Spleen (tissue), 7 donors: ENCODE data around the gene CISTR.

ENCODE experiments used
- CTCF ChIP-seq, 11 experiments: fragments of 200-600 bp in 7 of 11; fragments of 450-650 bp in 4 of 11; sonication (generic) in 4 of 11; IDR thresholded peaks in 8 of 11; conservative IDR thresholded peaks in 3 of 11; 1 replicate in 7 of 11; 2 replicates in 4 of 11; pipeline versions ENCODE4 v1.4.0 to v1.8.0; 2016 to 2021; ENCODE audit warnings: antibody characterized with exemption in 11 of 11, inconsistent platforms in 4 of 11, mild to moderate bottlenecking in 1 of 11
- POLR2A ChIP-seq, 3 donors: fragments of 450-650 bp; IDR thresholded peaks; one replicate each; pipeline ENCODE4 v1.5.1; 2017; ENCODE audit warnings: antibody characterized with exemption in 3 of 3, mild to moderate bottlenecking in 1 of 3
- POLR2AphosphoS5 ChIP-seq, 3 donors: sonication (generic); formaldehyde crosslinking; IDR thresholded peaks; one replicate each; pipeline ENCODE4 v1.5.1; 2017; ENCODE audit warnings: antibody characterized with exemption in 3 of 3
- donor health status: DM: no; HTN: no; CAD: no; lungs with moderate emphysema.
- donor health status: DM: no; HTN: no; CAD: no.
- donor health status: DM: no; HTN: no; CAD: no.

DNA sequence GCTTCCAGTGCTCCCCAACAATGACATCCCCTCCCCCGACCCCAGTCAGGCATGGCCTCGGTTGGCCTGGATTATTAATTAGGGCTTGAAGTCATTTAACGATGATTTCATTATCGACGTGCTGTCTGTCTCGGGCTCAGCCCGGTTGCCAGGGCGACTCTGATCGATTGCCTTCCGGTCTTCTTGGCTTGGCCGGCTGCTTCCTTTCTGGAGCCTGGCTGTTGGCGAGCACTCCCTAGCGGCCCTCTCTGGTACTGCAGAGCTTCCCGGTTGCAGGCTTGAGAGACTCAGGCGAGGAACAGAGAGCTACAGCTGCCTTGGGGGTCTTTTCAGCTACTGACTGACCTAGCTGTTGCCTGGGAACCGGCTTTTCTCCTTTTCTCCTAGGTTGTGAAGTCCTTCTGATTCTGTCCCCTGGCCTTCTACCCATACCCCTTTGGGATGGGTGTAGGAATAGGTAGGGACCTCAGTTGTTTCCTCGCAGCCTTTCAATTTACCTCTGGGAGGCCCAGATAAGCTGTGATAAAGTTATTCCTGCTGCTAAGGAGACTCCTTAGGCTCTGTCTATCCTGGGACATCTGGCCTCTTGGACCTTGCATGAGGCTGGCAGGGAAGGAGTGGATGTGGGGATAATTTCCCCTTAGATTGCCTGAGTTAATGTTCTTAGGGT, 5.5 kb upstream of the CISTR start:
- TF ChIP-seq CTCF (IDR thresholded peaks at IDR 0.05 in 8 of 11, conservative IDR thresholded peaks at IDR 0.05 in 3 of 11) (peak; percentile 77 to 96 (median 94)), POLR2A (IDR thresholded peaks at IDR 0.05) (no peak), POLR2AphosphoS5 (IDR thresholded peaks at IDR 0.05) (peak in 1 of 3 donors; percentile 33)
